ENCODE data around the gene BCAS3.
A peak's percentile ranks its signal among the peaks of the same experiment; 100 is the strongest.

BCAS3 gene

GRCh38 chr17:60675997-60676396 is 1.7 kb upstream of the BCAS3 start:
- DNase-seq, result no peak

DNA sequence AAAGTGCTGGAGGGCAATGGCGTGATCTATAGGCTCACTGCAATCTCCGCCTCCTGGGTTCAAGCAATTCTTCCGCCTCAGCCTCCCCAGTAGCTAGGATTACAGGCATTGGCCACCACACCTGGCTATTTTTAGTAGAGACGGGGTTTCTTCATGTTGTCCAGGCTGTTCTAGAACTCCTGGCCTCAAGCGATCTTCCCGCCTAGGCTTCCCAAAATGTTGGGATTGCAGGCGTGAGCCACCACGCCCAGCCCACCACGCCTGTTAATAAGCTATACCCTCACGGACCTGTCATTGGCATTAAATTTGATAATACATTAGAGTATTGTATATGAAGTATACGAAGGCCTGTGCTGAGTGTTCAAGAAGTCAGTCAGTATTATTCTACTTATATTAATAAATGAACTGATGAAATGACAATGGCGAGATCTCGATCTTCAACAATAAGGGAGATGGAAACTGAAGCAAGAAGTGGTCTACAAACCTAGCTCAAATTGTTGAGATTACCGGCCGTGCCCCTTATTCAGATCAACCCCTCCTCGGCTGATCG is 818 bp upstream of the BCAS3 start:
- DNase-seq, result no peak

- no peak for DNase-seq
Measured at GRCh38 chr17:60678118-60678444, 430 bp downstream of the BCAS3 start.

GRCh38 chr17:60679287-60679686 is 1.6 kb downstream of the BCAS3 start:
- no peak for DNase-seq

- DNase-seq, result no peak
Measured at GRCh38 chr17:60680754-60681153, 3.1 kb downstream of the BCAS3 start.

DNA sequence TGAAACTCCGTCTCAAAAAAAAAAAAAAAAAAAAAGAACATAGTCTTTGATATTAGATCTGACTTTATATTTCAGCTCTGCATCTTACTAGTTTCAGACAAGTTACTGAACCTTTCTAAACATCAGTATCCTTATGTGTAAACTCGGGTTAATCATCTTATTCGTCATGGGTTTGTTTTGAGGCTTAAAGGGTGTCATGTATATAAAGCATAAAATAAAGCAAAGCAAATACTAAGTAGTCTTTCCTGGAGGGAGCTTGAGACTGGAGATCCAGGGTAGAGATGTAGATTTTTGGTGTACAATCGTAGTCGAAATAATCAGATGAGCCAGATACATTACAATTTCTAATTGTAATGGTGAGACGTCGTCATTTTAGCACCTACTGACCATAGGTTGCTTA is 7.8 kb downstream of the BCAS3 start:
- DNase-seq, result no peak

DNA sequence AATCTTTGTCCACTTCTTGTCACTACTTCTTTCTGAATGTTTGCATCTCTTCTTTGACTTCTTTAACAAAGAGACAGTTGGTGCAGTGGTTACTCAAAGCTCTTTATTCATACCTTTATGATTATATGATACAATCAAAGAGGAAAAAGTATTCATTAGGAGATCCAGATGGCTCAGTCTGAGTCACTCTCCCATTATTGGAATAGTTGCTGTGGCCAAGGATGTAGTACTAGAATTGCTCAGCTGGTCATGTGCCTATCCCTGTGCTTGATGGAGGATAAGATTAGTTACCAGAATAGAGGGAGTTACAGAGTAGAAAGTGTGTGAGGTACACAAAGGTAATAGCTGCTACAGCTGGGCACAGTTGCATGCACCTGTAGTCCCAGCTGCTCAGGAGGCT is 18.3 kb downstream of the BCAS3 start:
- DNase-seq, result no peak

- no peak for DNase-seq
Measured at GRCh38 chr17:60699090-60699489, 21.4 kb downstream of the BCAS3 start.

DNA sequence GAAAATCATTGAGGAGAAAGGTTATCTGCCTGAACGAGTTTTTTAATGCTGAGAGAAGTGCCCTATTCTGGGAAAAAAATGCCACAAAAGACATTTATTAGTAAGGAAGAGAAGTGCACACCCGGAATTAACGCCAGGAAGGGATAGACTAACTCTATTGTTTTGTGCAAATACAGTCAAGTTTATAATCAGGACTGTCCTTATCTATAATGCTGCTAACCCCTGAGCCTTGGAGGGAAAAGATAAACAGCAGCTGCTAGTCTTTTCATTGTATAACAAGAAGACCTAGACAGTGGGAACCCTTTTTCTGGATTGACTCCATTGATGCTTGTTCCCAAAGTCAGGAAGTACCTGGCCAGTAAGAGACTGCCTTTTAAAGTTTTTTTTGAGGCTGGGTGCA is 26.5 kb downstream of the BCAS3 start:
- DNase-seq, result no peak

DNA sequence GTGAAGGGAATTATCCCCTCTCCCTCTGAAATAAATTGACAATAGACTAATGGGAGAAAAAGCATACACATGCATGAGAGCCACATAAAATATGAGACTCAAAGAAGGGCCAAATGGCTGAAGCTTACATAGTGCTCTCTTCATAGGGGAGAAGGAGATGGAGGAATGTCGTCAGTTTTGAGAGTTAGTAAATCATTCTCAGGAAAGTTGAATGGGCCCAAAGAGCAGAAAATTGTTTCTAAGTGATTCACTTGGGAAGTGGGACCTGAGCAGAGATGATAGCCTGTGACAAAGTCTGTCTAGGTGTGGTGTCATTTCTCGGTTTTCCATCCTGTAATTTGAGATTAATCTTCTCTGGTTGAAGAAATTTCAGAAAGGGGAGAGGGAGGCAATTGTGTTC is 35.0 kb downstream of the BCAS3 start:
- DNase-seq, result no peak

DNA sequence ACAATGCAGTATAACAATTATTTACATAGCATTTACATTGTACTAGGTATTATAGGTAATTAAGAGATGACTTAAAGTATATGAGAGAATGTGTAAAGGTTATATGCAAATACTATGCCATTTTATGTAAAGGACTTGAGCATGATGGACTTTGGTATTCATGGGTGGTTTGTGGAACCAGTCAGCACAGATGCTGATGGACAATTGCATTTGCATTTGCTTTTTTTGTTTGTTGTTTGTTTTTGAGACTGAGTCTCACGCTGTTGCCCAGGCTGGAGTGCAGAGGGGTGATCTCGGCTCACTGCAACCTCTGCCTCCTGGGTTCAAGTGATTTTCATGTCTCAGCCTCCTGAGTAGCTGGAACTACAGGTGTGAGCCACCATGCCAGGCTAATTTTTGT is 36.0 kb downstream of the BCAS3 start:
- no peak for DNase-seq

DNA sequence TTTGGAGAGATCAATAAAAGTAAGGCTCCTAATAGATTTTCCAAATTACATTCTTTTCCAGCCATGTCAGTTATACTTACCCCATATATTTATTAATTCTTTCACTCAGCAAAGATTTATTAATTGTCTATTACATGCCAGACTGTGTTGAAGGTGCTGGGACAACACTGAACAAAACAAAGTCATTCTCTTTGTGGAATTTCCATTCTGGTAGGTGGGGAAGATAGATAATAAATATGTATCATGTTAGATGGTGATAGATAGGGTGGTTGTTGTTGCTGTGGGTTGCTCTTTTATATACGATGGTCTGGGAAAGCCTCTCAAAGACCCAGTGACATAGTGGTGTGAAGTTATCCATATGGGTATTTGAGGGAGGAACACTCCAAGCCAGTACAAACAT is 39.1 kb downstream of the BCAS3 start:
- DNase-seq, result no peak

- DNase-seq, result no peak
Measured at GRCh38 chr17:60717814-60718213, 40.2 kb downstream of the BCAS3 start.

GRCh38 chr17:60720763-60721531 is 43.3 kb downstream of the BCAS3 start:
- DNase-seq, result peak; percentile 59

DNA sequence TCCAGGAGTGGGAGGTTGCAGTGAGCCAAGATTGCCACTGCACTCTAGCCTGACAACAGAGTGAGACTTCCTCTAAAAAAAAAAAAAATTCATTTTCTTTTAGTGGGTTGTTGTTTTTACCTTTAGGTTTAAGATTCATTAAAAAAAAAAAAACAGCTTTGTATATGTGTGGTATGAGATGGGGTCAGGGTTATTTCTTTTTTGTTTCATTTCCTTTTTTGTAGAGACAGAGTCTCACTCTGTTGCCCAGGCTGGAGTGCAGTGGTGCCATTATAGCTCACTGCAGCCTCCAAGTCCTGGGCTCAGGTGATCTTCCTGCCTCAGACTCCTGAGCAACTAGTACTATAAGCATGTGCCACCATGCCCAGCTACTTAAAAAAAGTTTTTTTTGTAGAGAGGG is 47.0 kb downstream of the BCAS3 start:
- no peak for DNase-seq

DNA sequence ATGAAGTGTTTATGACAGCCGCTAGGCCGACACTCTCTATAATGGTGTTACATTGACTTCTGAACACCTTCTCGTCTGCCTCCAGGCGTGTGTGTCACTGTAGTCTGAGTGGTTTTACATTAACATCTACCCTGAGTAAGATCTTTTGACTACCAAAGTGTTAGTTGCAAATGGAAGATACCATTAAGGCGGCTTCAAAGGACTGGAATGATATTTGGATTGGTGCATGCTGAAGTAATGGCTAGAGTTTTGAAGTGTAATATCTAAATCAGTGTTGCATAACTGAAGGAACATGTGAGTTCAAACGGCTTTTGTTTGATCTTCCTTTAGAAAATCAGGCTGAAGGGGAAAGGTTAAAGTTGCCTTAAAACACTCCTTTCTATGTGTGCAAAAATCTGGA is 52.2 kb downstream of the BCAS3 start:
- no peak for DNase-seq

GRCh38 chr17:60730273-60730672 is 52.6 kb downstream of the BCAS3 start:
- no peak for DNase-seq

GRCh38 chr17:60738287-60738686 is 60.6 kb downstream of the BCAS3 start:
- DNase-seq, result no peak

DNA sequence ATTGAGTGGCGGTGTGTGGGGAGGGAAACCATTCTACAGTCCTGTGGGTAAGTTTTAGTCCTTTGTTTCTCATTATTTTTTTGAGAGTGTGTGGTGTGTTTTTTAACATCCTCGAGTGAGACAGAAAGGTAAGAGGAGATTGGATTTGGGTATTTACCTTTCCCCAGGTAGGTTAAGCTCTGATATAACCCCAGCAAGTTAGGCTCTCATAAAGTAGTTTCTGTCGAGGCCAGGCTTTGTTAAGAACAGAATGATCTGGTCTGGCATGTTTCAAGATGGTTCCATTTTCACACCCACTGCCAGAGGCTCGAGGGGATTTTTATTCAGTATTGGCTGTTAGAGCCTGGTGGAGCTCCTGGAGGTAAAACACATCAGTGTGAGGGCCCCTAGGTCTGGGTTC is 62.9 kb downstream of the BCAS3 start:
- no peak for DNase-seq

DNA sequence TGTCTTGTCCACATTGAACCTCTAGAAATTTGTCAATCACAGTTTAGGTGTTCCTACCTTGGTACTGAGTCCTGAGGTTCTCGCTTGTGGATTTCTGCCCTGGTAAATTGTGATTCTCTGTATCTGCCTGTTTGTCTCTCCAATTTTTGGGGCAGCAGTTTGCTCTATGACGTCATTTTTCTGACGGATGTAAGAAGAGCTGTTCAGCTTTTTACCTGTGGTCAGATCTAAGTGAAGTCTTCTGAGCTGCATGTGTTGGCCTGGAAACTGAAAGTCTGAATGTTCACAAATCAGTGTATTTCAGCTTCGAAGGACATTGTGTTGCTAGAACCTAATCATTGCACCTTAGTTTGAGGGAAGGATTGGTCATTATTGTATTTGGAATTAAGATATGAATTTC is 63.4 kb downstream of the BCAS3 start:
- DNase-seq, result no peak

GRCh38 chr17:60743282-60743681 is 65.6 kb downstream of the BCAS3 start:
- DNase-seq, result no peak

DNA sequence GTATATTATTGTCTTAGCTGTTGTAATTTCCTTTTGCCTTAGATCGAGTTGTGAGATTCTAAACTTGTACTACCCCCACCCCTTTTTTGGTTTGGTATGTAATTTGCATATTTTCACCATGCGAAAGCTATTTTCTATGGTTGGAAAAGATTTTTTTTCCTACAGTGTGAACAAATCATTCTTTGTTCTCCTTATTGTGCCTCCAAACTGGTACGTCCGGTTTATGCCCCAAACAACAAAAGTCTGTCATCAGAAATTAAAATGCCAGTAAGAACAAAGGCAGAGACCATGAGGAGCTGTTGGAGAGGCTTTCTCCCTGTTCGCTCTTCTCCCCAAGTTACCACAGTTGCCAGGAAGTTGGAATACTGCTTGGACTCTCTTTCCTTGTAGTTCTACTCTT is 66.1 kb downstream of the BCAS3 start:
- DNase-seq, result no peak

- no peak for DNase-seq
Measured at GRCh38 chr17:60744355-60744966, 66.8 kb downstream of the BCAS3 start.

GRCh38 chr17:60745544-60745943 is 67.9 kb downstream of the BCAS3 start:
- DNase-seq, result no peak
